ENCODE data around the gene POU2AF3.

The POU2AF3 gene

DNA sequence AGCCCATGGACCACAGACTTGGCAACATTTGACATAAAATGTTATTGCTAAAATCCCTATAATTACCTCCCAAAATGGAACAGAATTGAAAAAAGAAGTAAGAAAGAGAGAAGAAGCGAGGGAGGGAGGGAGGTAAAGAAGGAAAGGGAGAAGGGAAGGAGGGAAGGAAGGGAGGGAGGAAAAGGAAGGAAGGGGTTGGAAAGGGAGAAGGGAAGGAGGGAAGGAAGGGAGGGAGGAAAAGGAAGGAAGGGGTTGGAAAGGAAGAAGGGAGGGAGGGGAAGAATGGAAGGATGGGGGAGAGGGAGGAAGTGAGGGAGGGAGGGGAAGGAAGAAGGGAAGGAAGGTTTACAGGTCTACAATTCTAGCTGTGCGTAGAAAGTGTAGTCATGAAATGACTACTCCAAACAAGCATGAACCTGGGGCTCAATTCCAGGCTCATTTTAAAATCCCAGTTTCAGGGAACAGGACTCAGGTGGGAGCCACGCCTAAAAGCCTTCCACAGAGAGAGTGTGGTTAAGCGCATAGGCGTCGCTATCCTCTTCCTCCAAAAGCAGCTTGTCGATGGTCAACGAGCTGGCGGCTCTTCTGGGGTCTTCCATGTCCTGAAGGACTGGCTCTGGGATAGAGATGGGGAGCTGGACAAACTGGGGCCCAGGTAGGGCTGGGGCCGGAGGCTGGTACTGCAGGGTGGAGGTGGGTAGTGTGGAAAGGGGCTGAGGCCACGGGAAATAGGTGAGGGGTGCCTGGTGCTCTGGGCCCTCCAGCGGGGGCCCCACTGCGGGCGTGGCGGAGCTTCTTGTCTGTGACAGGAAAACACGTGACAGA, 55.6 kb downstream of the POU2AF3 start:
- DNase-seq, result no peak

DNA sequence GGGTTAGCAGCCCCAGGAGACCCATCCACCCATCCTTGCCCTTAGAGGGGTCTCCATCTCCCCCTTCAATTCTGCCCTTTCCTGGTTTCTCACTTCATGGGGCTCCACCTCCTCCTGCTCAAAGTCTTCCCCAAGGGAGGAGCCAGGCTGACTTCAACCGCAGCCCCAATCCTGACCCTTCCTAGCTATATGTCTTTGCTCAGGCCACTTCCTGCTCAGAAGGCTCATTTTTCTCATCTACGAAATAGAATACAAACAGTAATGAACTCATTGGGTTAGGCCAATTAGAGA, 56.2 kb downstream of the POU2AF3 start:
- DNase-seq, result no peak

DNA sequence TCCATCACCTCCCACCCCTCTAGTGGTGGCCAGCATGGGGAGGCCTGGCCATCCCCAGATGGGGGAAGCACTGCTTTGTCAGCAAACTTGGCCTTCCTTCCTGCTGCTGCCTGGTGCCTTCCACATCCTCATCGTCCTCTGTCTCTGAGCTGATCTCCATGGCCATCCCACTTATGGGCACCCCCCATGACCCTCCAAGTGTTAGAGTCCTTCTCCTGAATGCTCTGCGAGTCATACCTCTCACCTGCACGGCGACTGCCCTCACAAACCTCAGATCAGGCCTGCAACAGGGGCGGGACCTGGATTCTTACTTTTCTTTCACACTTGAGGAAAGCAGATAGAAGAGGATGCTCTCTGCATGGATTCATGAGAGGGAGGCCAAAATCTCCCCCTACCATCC, 56.8 kb downstream of the POU2AF3 start:
- DNase-seq, result no peak

DNA sequence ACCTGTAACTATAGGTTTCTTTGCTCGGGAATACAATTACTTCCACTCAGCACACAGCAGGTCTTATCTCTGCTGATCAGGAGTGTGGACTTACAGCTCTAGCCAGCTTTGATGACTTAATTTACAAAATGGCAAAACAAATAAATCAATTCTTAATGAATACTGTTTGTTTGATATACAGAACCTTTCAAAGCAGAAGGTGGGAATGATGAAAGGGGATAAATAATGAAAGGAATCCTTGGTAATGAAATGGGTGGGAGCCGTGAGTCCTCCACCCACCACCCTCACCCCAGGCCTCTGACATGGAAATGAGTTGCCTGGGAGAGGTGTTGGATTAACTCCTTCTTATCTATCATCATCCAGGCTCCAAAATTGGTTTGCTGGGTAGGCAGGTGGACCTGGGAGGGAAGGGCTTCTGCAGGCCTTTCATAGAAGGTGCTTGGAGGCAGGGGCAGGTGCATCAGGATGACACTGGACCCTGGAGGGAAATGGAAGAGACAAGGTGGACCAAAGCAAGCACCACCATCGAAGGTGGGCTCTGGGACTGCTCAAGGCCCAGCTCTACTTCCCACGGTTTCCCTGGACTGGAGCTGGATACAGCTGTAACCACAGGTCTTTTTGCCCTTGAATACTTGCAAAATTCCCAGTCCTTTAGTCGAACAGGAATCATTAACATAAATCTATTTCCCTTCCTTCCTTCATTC, 57.8 kb downstream of the POU2AF3 start:
- no peak for DNase-seq

DNA sequence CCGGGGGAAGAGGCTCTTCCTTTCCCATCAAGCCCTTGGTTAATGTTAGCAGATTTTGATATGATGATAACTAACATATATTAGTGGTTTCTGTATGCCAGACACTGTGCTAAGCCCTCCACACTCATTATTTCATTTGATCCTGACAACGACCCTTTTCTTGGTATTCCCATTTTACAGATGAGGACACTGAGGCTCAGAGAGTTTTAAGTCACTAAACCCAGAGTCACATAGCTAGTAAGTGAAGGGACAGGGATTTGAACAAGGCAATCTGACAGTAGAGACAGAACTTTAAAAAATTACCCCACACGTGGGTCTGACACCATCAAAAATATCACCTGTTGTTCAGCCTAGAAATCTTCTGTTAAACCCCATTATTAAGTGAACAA, 58.3 kb downstream of the POU2AF3 start:
- no peak for DNase-seq

DNA sequence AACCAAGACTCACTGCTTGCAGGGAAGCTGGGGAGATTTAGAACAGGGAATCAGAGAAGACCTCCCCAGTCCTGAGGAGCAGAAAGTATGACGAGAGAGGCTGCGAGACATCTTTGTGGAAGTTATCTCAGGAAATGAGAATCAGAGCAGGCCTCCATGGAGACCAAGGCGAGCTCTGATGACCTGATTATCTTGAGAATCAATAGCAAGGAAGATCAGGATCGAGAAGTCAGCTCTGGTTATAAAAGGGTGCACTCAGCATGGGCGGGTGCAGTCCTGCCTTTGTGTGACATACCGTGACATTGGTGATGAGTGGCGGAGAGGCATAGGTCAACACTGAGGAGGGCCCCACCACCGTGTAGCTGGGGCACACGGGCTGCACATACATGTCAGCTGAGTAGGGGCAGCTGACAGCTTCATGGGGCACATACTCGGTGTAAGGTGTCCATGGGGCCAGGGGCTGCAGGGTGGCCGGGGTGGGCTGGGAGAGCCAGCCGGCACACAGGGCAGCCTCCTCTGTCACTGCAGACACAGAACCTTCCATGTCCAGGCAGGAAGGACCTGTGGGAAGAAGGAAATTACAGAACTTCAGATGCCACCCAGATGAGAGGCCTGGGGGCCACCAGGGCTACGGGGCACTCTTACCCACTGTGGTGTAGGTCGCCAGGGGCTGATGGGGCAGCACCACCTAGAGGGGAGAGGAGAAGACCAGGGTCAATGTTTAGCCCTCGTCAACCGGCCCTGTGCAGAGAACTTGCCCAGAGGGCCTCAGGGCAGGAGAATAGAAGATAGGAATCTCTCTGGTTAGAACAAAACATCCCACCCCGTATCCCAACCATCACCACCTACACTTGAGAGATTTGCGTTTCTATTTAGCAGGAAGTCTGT, 59.0 kb downstream of the POU2AF3 start:
- no peak for DNase-seq
